ENCODE results near the gene PDE10A. TPM values are rescaled to one million over a fixed set of nuclear protein-coding genes. Genes with fewer than 3 reads are reported as not detected.
A peak's percentile ranks its signal among the peaks of the same experiment; 100 is the strongest.

PDE10A gene
- total and polyA plus RNA-seq, 2 of the 8 experiments (the other 6 are each of a cell fraction or from before 2014, with no cell fraction given): 1.1 to 2.4 TPM

- no peaks in the 10 kb centered on the region for H3K4me1 ChIP-seq (replicated peaks in 1 of 4; ENCODE audit: control insufficient read depth in 3 of 4, insufficient read depth in 4 of 4, low read length in 3 of 4)
- no peak overlapping the region for H2BK12ac ChIP-seq (ENCODE audit: low read depth, low read length)
- H3K4me2 ChIP-seq (ENCODE audit: insufficient read depth in 1 of 2, low read depth in 2 of 2, low read length in 2 of 2): no peak overlapping the region
- 86% methylated on average over 9 of the region's 9 CpGs; no CpG with 5 or more reads in 1 of the 2 experiments for WGBS, 2 experiments (ENCODE audit: extremely low coverage in 1 of 2, insufficient coverage in 1 of 2, insufficient read length in 1 of 2, insufficient replicate concordance in 2 of 2, low coverage in 1 of 2, low lambda C conversion rate in 2 of 2, missing lambda C conversion rate in 1 of 2)
- H3K79me2 ChIP-seq (ENCODE audit: control insufficient read depth in 1 of 2, insufficient read depth in 2 of 2, low read length in 2 of 2): no peaks in the 10 kb centered on the region
- ChIA-PET POLR2A (ENCODE audit: partially characterized antibody) (no interaction called here), CTCF (ENCODE audit: partially characterized antibody) (interaction anchor here (0.6 to 1.9 kb wide), 4 partner anchors 9 to 247 kb away, joined by 3 to 6 read pairs (median 4); no protein-coding TSS in a partner anchor)
- H3K9me3 ChIP-seq (ENCODE audit: insufficient read depth in 2 of 2, low read depth in 1 of 2, low read length in 1 of 2): no peaks in the 10 kb centered on the region; a peak in 1 of 4 replicates
- H4K8ac ChIP-seq (ENCODE audit: extremely low read depth, insufficient read depth, low read length): peak overlapping the region; percentile 9; the same call in 1 of the 2 replicates
- H2AFZ ChIP-seq (ENCODE audit: low read length): no peak overlapping the region
- H3K9ac ChIP-seq (replicated peaks in 1 of 4; ENCODE audit: extremely low read depth in 1 of 4, low read depth in 3 of 4, low read length in 3 of 4): no peak overlapping the region
- H4K91ac ChIP-seq (replicated peaks; ENCODE audit: insufficient read length, low read length): no peak overlapping the region
- H3K36me3 ChIP-seq (ENCODE audit: control insufficient read depth in 2 of 4, insufficient read depth in 4 of 4, low read length in 3 of 4): no peaks in the 10 kb centered on the region
- FAIRE-seq: no peak
- H3K79me1 ChIP-seq (ENCODE audit: low read depth, low read length): no peaks in the 10 kb centered on the region
- H3K56ac ChIP-seq (replicated peaks; ENCODE audit: insufficient read length, low read depth, low read length): no peak overlapping the region
- H4K5ac ChIP-seq (ENCODE audit: insufficient read length, low read depth, low read length): no peak overlapping the region
- H3K14ac ChIP-seq (ENCODE audit: insufficient read length): no peak overlapping the region
- H2BK5ac ChIP-seq (ENCODE audit: low read depth, low read length): no peak overlapping the region
- no peak overlapping the region for H3K23ac ChIP-seq (ENCODE audit: insufficient read length)
- no peak overlapping the region for H2BK120ac ChIP-seq (replicated peaks; ENCODE audit: low read depth, low read length)
- no peak overlapping the region for H3K4me3 ChIP-seq (ENCODE audit: extremely low read depth in 1 of 4, insufficient read depth in 2 of 4, low read depth in 3 of 4, low read length in 4 of 4)
- H4K20me1 ChIP-seq (replicated peaks in 1 of 2; ENCODE audit: control insufficient read depth in 1 of 2, insufficient read depth in 2 of 2, low read length in 2 of 2): no peaks in the 10 kb centered on the region
- H3K27ac ChIP-seq (ENCODE audit: low read depth, low read length): no peak overlapping the region
- no peak overlapping the region for H3K4ac ChIP-seq (replicated peaks; ENCODE audit: insufficient read length, low read depth, low read length)
- H3K23me2 ChIP-seq (ENCODE audit: low read depth, low read length): peaks cover 5% of the 10 kb centered on the region; the same call in 1 of the 2 replicates
- no peak overlapping the region for H2AK5ac ChIP-seq (ENCODE audit: low read depth, low read length)
- no peak overlapping the region; the same call in 1 of the 2 replicates for H3K18ac ChIP-seq (ENCODE audit: extremely low read depth, low read length)
- no peak for DNase-seq (ENCODE audit: low read depth in 1 of 2, low spot score in 2 of 2)
- H2BK15ac ChIP-seq (ENCODE audit: low read length): no peak overlapping the region
- no peaks in the 10 kb centered on the region for H3K27me3 ChIP-seq (replicated peaks in 1 of 4; ENCODE audit: control insufficient read depth in 3 of 4, extremely low read depth in 1 of 4, insufficient read depth in 3 of 4, low read length in 3 of 4)
- no peak overlapping the region for H2BK20ac ChIP-seq (ENCODE audit: low read length)
- no peak for TF ChIP-seq ATF3 (IDR thresholded peaks at IDR 0.05; ENCODE audit: insufficient read depth, low read depth, low read length)
- no peak for TF ChIP-seq MAFK (IDR thresholded peaks at IDR 0.05; ENCODE audit: low read depth, low read length)
- no peak for TF ChIP-seq TCF12 (IDR thresholded peaks at IDR 0.05; ENCODE audit: low read depth, low read length)
- TF ChIP-seq SP1 (IDR thresholded peaks at IDR 0.05; ENCODE audit: low read depth, low read length): no peak
- TF ChIP-seq ZNF274 (IDR thresholded peaks at IDR 0.05; ENCODE audit: borderline replicate concordance, extremely low read depth, low read length): no peak
- no peak for TF ChIP-seq CTBP2 (IDR thresholded peaks at IDR 0.05; ENCODE audit: borderline replicate concordance, insufficient read depth, insufficient read length, low read length)
- TF ChIP-seq CTCF (IDR thresholded peaks at IDR 0.05; ENCODE audit: control extremely low read depth in 1 of 3, insufficient read depth in 1 of 3, low read depth in 1 of 3, low read length in 3 of 3): no peak
- no peak for TF ChIP-seq BACH1 (IDR thresholded peaks at IDR 0.05; ENCODE audit: low read length)
- no peak for TF ChIP-seq BRCA1 (IDR thresholded peaks at IDR 0.05; ENCODE audit: low read depth, low read length)
- no peak for TF ChIP-seq CHD1 (IDR thresholded peaks at IDR 0.05; ENCODE audit: low read depth, low read length)
Observed at GRCh38 chr6:165704045-165704748, 41.2 kb upstream of the PDE10A start.
